Body of pancreas (tissue), 4 donors: Measurements from ENCODE around the gene NR3C2.

Source experiments
- POLR2A ChIP-seq, 3 donors: fragments of 450-650 bp; IDR thresholded peaks; one replicate each; pipeline ENCODE4 v1.6.1; 2016; ENCODE audit warnings: antibody characterized with exemption in 3 of 3, mild to moderate bottlenecking in 2 of 3
- TF ChIP-seq, protein P1 (sequence below), 7 experiments: fragments of 450-650 bp in 4 of 7; fragments of 200-600 bp in 3 of 7; sonication (generic) in 3 of 7; IDR thresholded peaks; one replicate each; pipeline ENCODE4 v1.5.1; 2016 to 2019; ENCODE audit warnings: antibody characterized with exemption in 7 of 7

GRCh38 chr4:148405161-148405893 lies 36.9 kb downstream of the NR3C2 start:
- TF ChIP-seq, protein P1, sequence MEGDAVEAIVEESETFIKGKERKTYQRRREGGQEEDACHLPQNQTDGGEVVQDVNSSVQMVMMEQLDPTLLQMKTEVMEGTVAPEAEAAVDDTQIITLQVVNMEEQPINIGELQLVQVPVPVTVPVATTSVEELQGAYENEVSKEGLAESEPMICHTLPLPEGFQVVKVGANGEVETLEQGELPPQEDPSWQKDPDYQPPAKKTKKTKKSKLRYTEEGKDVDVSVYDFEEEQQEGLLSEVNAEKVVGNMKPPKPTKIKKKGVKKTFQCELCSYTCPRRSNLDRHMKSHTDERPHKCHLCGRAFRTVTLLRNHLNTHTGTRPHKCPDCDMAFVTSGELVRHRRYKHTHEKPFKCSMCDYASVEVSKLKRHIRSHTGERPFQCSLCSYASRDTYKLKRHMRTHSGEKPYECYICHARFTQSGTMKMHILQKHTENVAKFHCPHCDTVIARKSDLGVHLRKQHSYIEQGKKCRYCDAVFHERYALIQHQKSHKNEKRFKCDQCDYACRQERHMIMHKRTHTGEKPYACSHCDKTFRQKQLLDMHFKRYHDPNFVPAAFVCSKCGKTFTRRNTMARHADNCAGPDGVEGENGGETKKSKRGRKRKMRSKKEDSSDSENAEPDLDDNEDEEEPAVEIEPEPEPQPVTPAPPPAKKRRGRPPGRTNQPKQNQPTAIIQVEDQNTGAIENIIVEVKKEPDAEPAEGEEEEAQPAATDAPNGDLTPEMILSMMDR (IDR thresholded peaks at IDR 0.05) = no peak
- TF ChIP-seq POLR2A (IDR thresholded peaks at IDR 0.05) = peak in 1 of 3 donors; percentile 23
